HCT116 (cell line): ENCODE results near the gene SND1. TPM values are rescaled to one million over a fixed set of nuclear protein-coding genes. Genes with fewer than 3 reads are reported as not detected.

Experiments
- ATAC-seq: fragments of 200-7000 bp; cut with Tn5 transposase; 2 replicates; pipeline ENCODE4 v1.9.1; 2020; ENCODE audit warnings: mild to moderate bottlenecking, moderate library complexity
- BruUV-seq: library from RNA; stranded (reverse); fragments of 400-500 nt; replicated peaks from 2 replicates; lab custom pipeline; 2021; lab: Mats Ljungman, UMichigan
- CTCF ChIA-PET: fragments of 300-600 bp; sonication (Branson Sonifier 250); formaldehyde crosslinking; loops from one replicate; lab custom pipeline; 2021; ENCODE audit warnings: antibody characterized with exemption; lab: Charles Lee
- POLR2A ChIA-PET: fragments of 300-600, 350-600 bp; sonication (Branson Sonifier 250); formaldehyde crosslinking; loops from one replicate; lab custom pipeline; 2021; ENCODE audit warnings: antibody characterized with exemption; lab: Charles Lee
- RAD21 ChIA-PET, 2 experiments: fragments of 300-600 bp; sonication (Branson Sonifier 250); formaldehyde crosslinking; loops; one replicate each; lab custom pipeline; 2023; ENCODE audit warnings: low total read pairs in 2 of 2; ENCODE audit not compliant: uncharacterized antibody in 2 of 2, unreplicated experiment in 2 of 2, low non-redundant PET in 1 of 2; lab: Charles Lee
- DNase-seq: peaks from one replicate; pipeline ENCODE4 v3.0.0-alpha.2; 2010; ENCODE audit warnings: low read depth, low spot score
- H2AFZ ChIP-seq: fragments of 200-600 bp; shearing (Covaris generic), sonication (generic); 2 replicates; pipeline ENCODE4 v1.6.1; 2017; ENCODE audit warnings: low read depth, mixed run types, mixed read lengths, antibody characterized with exemption, low read length; ENCODE audit not compliant: poor library complexity, severe bottlenecking
- H3K27ac ChIP-seq: 2 replicates; pipeline ENCODE4 v1.5.1; 2012; ENCODE audit warnings: low read depth, low read length
- H3K27me3 ChIP-seq: fragments of 200-600 bp; sonication (generic); 2 replicates; pipeline ENCODE4 v1.6.1; 2016; ENCODE audit warnings: mixed run types, low read length, mixed read lengths; ENCODE audit not compliant: insufficient read depth
- H3K36me3 ChIP-seq, 2 experiments: fragments of 200-500 bp in 1 of 2; fragments of 200-600 bp in 1 of 2; sonication (Bioruptor generic) in 1 of 2; sonication (generic) in 1 of 2; 2 replicates each; pipeline versions ENCODE4 v1.5.1 to v1.6.1; 2014 to 2016; ENCODE audit warnings: low read length in 2 of 2, inconsistent platforms in 1 of 2, mixed read lengths in 1 of 2, mixed run types in 1 of 2; ENCODE audit not compliant: insufficient read depth in 2 of 2, control insufficient read depth in 1 of 2
- H3K4me1 ChIP-seq, 2 experiments: fragments of 200-600 bp in 1 of 2; sonication (generic) in 1 of 2; 2 replicates each; pipeline versions ENCODE4 v1.5.1 to v1.6.1; 2012 to 2017; ENCODE audit warnings: low read length in 2 of 2, inconsistent platforms in 1 of 2, mild to moderate bottlenecking in 1 of 2, mixed read lengths in 1 of 2, mixed run types in 1 of 2, moderate library complexity in 1 of 2; ENCODE audit not compliant: insufficient read depth in 2 of 2, control insufficient read depth in 1 of 2
- H3K4me2 ChIP-seq: fragments of 200-600 bp; sonication (generic); 2 replicates; pipeline ENCODE4 v1.6.1; 2017; ENCODE audit warnings: mixed run types, low read length, mixed read lengths
- H3K4me3 ChIP-seq, 2 experiments: fragments of 200-600 bp in 1 of 2; sonication (generic) in 1 of 2; replicated peaks in 1 of 2; 2 replicates each; pipeline ENCODE4 v1.5.1; 2011 to 2016; ENCODE audit warnings: low read length in 2 of 2, control low read depth in 1 of 2, low read depth in 1 of 2, mild to moderate bottlenecking in 1 of 2, mixed read lengths in 1 of 2, mixed run types in 1 of 2
- H3K79me2 ChIP-seq: fragments of 200-600 bp; sonication (generic); 2 replicates; pipeline ENCODE4 v1.6.1; 2017; ENCODE audit warnings: mild to moderate bottlenecking, mixed run types, low read length, moderate library complexity, mixed read lengths; ENCODE audit not compliant: insufficient read depth
- H3K9ac ChIP-seq: fragments of 200-600 bp; sonication (generic); 2 replicates; pipeline ENCODE4 v1.6.1; 2016; ENCODE audit warnings: low read length, mixed read lengths
- H3K9me2 ChIP-seq: fragments of 200-600 bp; sonication (generic), shearing (Covaris generic); 2 replicates; pipeline ENCODE4 v1.6.1; 2017; ENCODE audit warnings: mixed run types, mild to moderate bottlenecking, moderate library complexity; ENCODE audit not compliant: insufficient read depth
- H3K9me3 ChIP-seq, 2 experiments: fragments of 200-500 bp in 1 of 2; fragments of 200-600 bp in 1 of 2; sonication (Bioruptor generic) in 1 of 2; sonication (generic) in 1 of 2; 2 replicates each; pipeline ENCODE4 v1.6.1; 2014 to 2017; ENCODE audit warnings: low read length in 2 of 2, mixed read lengths in 2 of 2, inconsistent platforms in 1 of 2, low read depth in 1 of 2, mild to moderate bottlenecking in 1 of 2, mixed run types in 1 of 2, moderate library complexity in 1 of 2; ENCODE audit not compliant: control insufficient read depth in 1 of 2, insufficient read depth in 1 of 2
- H4K20me1 ChIP-seq: fragments of 200-600 bp; sonication (generic), shearing (Covaris generic); 2 replicates; pipeline ENCODE4 v1.6.1; 2017; ENCODE audit warnings: mixed run types, mild to moderate bottlenecking, moderate library complexity; ENCODE audit not compliant: insufficient read depth
- EZH2 ChIP-seq: fragments of 200-600 bp; sonication (generic); IDR thresholded peaks from 2 replicates; pipeline ENCODE4 v1.6.1; 2017; ENCODE audit warnings: antibody characterized with exemption, mixed run types
- RAD21 ChIP-seq: IDR thresholded peaks from 2 replicates; pipeline ENCODE4 v1.6.1; 2012; ENCODE audit warnings: low read depth, mild to moderate bottlenecking
- SIN3A ChIP-seq: IDR thresholded peaks from 2 replicates; pipeline ENCODE4 v1.6.1; 2012; ENCODE audit warnings: low read depth
- SP1 ChIP-seq: IDR thresholded peaks from 2 replicates; pipeline ENCODE4 v1.6.1; 2012; ENCODE audit warnings: low read depth
- SRF ChIP-seq: IDR thresholded peaks from 2 replicates; pipeline ENCODE4 v1.6.1; 2012; ENCODE audit warnings: low read depth
- intact Hi-C: fragments of 100-400 bp; cut with micrococcal nuclease; formaldehyde crosslinking; loops from 2 replicates; pipeline ENCODE4 v1.10.0; 2022
- total RNA-seq: library from RNA; stranded (reverse); gene quantifications from one replicate; pipeline ENCODE4 v1.2.1, GENCODE V29; 2021; ENCODE audit not compliant: unreplicated experiment
- TF ChIP-seq, protein P1 (sequence below): IDR thresholded peaks from 2 replicates; pipeline ENCODE4 v1.6.1; 2012
- TF ChIP-seq, protein P2 (sequence below): IDR thresholded peaks from 2 replicates; pipeline ENCODE4 v1.6.1; 2011; ENCODE audit warnings: mild to moderate bottlenecking, low read length, moderate library complexity; ENCODE audit not compliant: insufficient replicate concordance; ENCODE audit errors: extremely low read depth

Gene SND1
- total RNA-seq, 1 experiment from 2014 or later = 169 TPM

DNA sequence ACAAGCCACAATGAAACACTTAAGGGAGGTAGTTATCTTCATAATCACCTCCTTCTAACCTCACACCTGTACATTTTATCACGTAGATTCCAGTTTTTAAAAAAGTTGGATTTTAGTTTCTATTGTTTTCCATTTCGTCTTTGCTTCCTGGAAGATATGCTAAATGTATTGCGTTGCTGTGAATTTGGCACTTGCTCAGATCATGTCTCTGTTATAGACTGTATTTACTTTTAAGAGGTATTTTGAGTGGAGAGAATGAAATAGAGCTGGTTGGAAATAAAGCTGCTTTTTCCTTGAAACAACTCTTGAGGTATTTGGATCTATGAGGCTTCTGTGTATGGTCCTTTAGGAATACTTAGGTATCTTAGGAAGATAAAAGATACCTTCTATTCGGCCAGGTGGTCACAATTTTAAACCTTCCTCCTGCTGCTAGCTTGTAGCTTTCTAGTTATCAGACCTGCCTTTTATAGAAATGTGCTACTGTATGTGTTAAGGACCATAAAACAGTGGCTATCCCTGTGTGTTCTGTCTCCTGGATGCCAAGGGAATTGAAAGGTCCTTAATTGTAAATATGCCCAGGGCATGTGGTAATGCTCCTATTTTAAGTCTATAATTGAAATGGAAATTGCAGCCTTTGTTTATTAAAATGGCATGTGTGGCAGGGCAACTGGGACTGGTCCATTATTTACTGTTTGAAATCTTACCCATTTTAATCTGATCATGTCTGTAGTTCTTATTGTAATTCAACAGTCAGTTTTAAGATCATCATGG lies 147.7 kb downstream of the SND1 start:
- CTCF ChIA-PET = no interaction called here
- RAD21 ChIA-PET = no interaction called here
- no peak overlapping the region for H3K9ac ChIP-seq
- H4K20me1 ChIP-seq = peaks cover 35% of the 10 kb centered on the region
- DNase-seq = no peak
- POLR2A ChIA-PET = no interaction called here
- TF ChIP-seq SP1 = no peak
- TF ChIP-seq SIN3A = no peak
- TF ChIP-seq SRF = no peak
- TF ChIP-seq RAD21 = no peak
- TF ChIP-seq EZH2 = no peak
- TF ChIP-seq, protein P1, sequence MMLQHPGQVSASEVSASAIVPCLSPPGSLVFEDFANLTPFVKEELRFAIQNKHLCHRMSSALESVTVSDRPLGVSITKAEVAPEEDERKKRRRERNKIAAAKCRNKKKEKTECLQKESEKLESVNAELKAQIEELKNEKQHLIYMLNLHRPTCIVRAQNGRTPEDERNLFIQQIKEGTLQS = no peak
- TF ChIP-seq, protein P2, sequence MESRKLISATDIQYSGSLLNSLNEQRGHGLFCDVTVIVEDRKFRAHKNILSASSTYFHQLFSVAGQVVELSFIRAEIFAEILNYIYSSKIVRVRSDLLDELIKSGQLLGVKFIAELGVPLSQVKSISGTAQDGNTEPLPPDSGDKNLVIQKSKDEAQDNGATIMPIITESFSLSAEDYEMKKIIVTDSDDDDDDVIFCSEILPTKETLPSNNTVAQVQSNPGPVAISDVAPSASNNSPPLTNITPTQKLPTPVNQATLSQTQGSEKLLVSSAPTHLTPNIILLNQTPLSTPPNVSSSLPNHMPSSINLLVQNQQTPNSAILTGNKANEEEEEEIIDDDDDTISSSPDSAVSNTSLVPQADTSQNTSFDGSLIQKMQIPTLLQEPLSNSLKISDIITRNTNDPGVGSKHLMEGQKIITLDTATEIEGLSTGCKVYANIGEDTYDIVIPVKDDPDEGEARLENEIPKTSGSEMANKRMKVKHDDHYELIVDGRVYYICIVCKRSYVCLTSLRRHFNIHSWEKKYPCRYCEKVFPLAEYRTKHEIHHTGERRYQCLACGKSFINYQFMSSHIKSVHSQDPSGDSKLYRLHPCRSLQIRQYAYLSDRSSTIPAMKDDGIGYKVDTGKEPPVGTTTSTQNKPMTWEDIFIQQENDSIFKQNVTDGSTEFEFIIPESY = no peak
- H3K4me1 ChIP-seq = no peaks in the 10 kb centered on the region
- intact Hi-C loops = no loop called here
- no peaks in the 10 kb centered on the region for H3K27me3 ChIP-seq
- H3K4me2 ChIP-seq = no peak overlapping the region
- H3K36me3 ChIP-seq = no peaks in the 10 kb centered on the region
- no peak overlapping the region for H3K4me3 ChIP-seq
- no TSS peak for BruUV-seq
- peaks cover 91% of the 10 kb centered on the region for H3K79me2 ChIP-seq
- no peaks in the 10 kb centered on the region; the same call in 1 of the 2 replicates for H3K9me2 ChIP-seq
- H2AFZ ChIP-seq = no peak overlapping the region
- no peaks in the 10 kb centered on the region for H3K9me3 ChIP-seq
- no peak for ATAC-seq
- H3K27ac ChIP-seq = no peak overlapping the region
